Activated naive CD8-positive, alpha-beta T cell (primary cell): ENCODE data around the gene TRIM29.

Experiments used
- H3K27ac Mint-ChIP-seq: one replicate; pipeline ENCODE4 v1.8.0; 2021; ENCODE audit warnings: mixed read lengths
- H3K27me3 Mint-ChIP-seq: one replicate; pipeline ENCODE4 v1.8.0; 2021; ENCODE audit warnings: mixed read lengths
- H3K36me3 Mint-ChIP-seq: one replicate; pipeline ENCODE4 v1.8.0; 2021; ENCODE audit warnings: mixed read lengths
- H3K4me1 Mint-ChIP-seq: one replicate; pipeline ENCODE4 v1.8.0; 2021; ENCODE audit warnings: low read depth, mixed read lengths
- H3K4me3 Mint-ChIP-seq: one replicate; pipeline ENCODE4 v1.8.0; 2021; ENCODE audit warnings: mild to moderate bottlenecking, mixed read lengths
- H3K9me3 Mint-ChIP-seq: one replicate; pipeline ENCODE4 v1.8.0; 2021; ENCODE audit warnings: low read depth, mixed read lengths

TRIM29 gene

DNA sequence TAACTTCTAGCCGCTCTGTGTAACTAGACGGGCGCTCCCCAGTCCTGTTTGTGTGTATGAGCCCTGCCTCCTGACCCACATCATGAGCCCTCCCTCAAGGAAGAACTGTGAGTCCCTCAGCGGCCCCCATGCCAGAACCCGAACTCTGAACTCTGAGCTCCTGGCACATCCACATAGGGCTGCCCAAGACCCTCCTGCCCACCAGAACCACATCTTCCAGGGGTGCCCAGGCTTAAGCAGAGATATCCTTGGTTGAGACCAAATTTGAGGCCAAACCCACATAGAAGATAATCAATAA is 3.0 kb downstream of the TRIM29 start:
- H3K4me1 Mint-ChIP-seq, result no peaks in the 10 kb centered on the region
- peaks cover 3% of the 10 kb centered on the region for H3K27me3 Mint-ChIP-seq
- H3K36me3 Mint-ChIP-seq, result no peaks in the 10 kb centered on the region

GRCh38 chr11:120134106-120134930 is 3.6 kb downstream of the TRIM29 start:
- H3K36me3 Mint-ChIP-seq, result no peaks in the 10 kb centered on the region
- H3K4me1 Mint-ChIP-seq, result no peaks in the 10 kb centered on the region
- H3K27ac Mint-ChIP-seq, result no peak overlapping the region
- H3K9me3 Mint-ChIP-seq, result no peaks in the 10 kb centered on the region
- H3K4me3 Mint-ChIP-seq, result no peak overlapping the region
- H3K27me3 Mint-ChIP-seq, result no peaks in the 10 kb centered on the region

More for the DNA sequence above, 3.0 kb downstream of the TRIM29 start:
- Mint-ChIP-seq H3K4me3 (no peak overlapping the region), H3K9me3 (no peaks in the 10 kb centered on the region), H3K27ac (no peak overlapping the region)

GRCh38 chr11:120133216-120134105 is 4.5 kb downstream of the TRIM29 start:
- Mint-ChIP-seq H3K4me1 (no peaks in the 10 kb centered on the region), H3K4me3 (no peak overlapping the region), H3K36me3 (no peaks in the 10 kb centered on the region), H3K9me3 (no peaks in the 10 kb centered on the region), H3K27ac (no peak overlapping the region), H3K27me3 (no peaks in the 10 kb centered on the region)

- Mint-ChIP-seq H3K36me3 (no peaks in the 10 kb centered on the region), H3K9me3 (no peaks in the 10 kb centered on the region), H3K4me1 (no peaks in the 10 kb centered on the region), H3K27me3 (peaks cover 1% of the 10 kb centered on the region), H3K4me3 (no peak overlapping the region), H3K27ac (no peak overlapping the region)
Measured at GRCh38 chr11:120132645-120133185, 5.2 kb downstream of the TRIM29 start.

- H3K27me3 Mint-ChIP-seq, result peaks cover 1% of the 10 kb centered on the region
- H3K36me3 Mint-ChIP-seq, result no peaks in the 10 kb centered on the region
- no peak overlapping the region for H3K4me3 Mint-ChIP-seq
- H3K4me1 Mint-ChIP-seq, result no peaks in the 10 kb centered on the region
- H3K9me3 Mint-ChIP-seq, result no peaks in the 10 kb centered on the region
- H3K27ac Mint-ChIP-seq, result no peak overlapping the region
Measured at GRCh38 chr11:120131941-120132644, 5.8 kb downstream of the TRIM29 start.

DNA sequence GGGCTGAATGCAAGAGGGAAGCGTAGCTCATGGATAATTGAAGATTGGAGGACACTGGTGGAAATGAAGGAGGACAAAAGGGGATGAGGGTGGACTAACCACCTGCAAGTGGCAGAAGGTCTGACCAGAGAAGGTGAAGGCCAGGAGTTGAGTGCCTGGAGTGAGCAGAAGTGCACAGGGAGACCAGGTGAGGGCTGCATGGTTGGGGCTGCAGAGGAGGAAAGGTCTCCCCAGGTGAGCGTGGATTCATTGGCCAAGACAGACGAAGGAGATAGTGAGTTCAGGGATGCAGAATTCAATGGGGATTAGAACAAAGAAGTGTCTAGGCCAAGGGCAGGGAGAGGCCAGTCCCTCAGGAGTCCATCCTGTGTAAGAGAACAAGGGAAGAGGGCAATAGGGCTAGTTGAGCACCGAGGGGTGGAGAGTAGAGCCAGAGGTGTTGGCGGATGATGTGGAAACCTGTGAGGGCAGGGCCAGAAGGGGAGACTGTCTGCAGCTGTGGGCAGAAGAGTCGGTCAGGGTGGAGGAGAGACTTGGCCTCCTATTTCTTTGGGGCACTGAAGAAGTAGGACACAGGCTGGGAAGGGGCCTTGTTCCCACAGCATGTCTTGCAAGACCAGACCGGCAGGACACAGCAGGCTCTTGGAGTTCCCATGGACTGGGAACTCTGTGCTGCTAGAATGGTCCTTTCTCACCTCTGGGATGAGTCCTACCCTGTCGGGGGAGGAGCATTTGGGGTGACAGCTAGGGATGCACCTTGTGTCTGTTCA is 6.7 kb downstream of the TRIM29 start:
- Mint-ChIP-seq H3K27ac (no peak overlapping the region), H3K4me3 (no peak overlapping the region), H3K36me3 (no peaks in the 10 kb centered on the region), H3K9me3 (no peaks in the 10 kb centered on the region), H3K4me1 (no peaks in the 10 kb centered on the region), H3K27me3 (peaks cover 1% of the 10 kb centered on the region)

GRCh38 chr11:120130176-120130980 is 7.5 kb downstream of the TRIM29 start:
- Mint-ChIP-seq H3K36me3 (no peaks in the 10 kb centered on the region), H3K27me3 (peaks cover 1% of the 10 kb centered on the region), H3K4me1 (no peaks in the 10 kb centered on the region), H3K4me3 (no peak overlapping the region), H3K9me3 (no peaks in the 10 kb centered on the region), H3K27ac (no peak overlapping the region)

GRCh38 chr11:120129570-120129969 is 8.3 kb downstream of the TRIM29 start:
- H3K27me3 Mint-ChIP-seq, result peaks cover 1% of the 10 kb centered on the region
- no peak overlapping the region for H3K27ac Mint-ChIP-seq
- H3K9me3 Mint-ChIP-seq, result no peaks in the 10 kb centered on the region
- H3K36me3 Mint-ChIP-seq, result no peaks in the 10 kb centered on the region
- no peaks in the 10 kb centered on the region for H3K4me1 Mint-ChIP-seq
- no peak overlapping the region for H3K4me3 Mint-ChIP-seq

DNA sequence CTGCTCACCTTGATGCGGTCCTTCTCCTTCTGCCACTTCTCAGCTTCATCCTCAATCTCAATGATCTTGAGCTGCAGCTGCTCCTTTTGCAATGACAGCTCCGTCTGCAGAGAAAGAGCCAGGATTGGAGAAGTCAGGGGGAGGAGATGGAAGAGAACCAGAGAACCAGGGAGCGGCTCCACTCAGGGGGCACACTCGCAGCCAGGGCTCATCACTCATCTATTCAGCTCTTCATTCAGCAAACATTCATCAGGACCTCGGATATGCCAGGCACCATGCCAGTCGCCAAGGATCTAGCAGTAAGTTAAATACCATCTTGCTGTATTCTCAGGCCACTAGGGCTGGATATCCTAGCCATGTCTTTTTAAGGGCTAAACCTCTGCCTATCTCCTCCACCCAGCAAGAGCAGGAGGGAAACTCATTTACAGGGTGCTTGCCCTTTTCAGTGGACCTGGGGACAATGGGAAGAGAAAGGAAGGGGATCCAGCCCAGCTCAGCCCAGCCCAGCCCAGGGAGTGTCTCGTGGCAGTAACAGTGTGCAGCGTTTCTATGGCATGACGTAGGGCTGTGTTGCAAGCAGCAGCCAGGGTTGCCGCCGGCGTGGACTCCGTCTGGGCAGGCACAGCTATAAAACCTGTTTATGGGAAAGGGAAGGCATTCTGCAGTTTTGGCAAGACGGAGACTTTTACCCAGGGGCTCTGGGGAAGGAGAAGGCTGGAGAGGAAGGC is 9.4 kb downstream of the TRIM29 start:
- Mint-ChIP-seq H3K36me3 (no peaks in the 10 kb centered on the region), H3K27ac (no peak overlapping the region), H3K4me3 (no peak overlapping the region), H3K27me3 (peaks cover 1% of the 10 kb centered on the region), H3K9me3 (no peaks in the 10 kb centered on the region), H3K4me1 (no peaks in the 10 kb centered on the region)

- Mint-ChIP-seq H3K4me3 (no peak overlapping the region), H3K9me3 (no peaks in the 10 kb centered on the region), H3K27me3 (peaks cover 1% of the 10 kb centered on the region), H3K4me1 (no peaks in the 10 kb centered on the region), H3K36me3 (no peaks in the 10 kb centered on the region), H3K27ac (no peak overlapping the region)
Measured at GRCh38 chr11:120127236-120127635, 10.7 kb downstream of the TRIM29 start.

- H3K4me3 Mint-ChIP-seq, result no peak overlapping the region
- no peaks in the 10 kb centered on the region for H3K36me3 Mint-ChIP-seq
- no peak overlapping the region for H3K27ac Mint-ChIP-seq
- H3K4me1 Mint-ChIP-seq, result no peaks in the 10 kb centered on the region
- H3K27me3 Mint-ChIP-seq, result peaks cover 1% of the 10 kb centered on the region
- H3K9me3 Mint-ChIP-seq, result no peaks in the 10 kb centered on the region
Measured at GRCh38 chr11:120126620-120127019, 11.3 kb downstream of the TRIM29 start.

DNA sequence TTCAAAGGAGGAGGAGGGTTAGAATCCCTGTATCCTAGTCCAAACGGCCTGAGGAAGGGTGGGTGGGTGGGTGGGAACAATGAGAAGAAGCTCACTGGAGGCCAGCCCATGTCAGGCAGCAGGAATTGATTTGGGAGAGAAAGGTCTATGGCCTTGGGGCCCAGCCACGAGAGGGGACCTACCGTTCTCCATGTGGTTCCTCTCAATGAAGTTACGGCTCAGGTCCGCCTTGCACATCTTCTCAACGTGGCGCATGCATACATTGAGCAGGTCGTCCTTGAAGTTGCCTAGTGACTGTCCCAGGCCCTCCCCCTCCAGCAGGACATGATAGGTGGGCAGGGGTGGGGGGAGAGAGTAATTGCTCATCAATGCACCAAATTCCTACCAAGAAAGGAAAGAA is 12.4 kb downstream of the TRIM29 start:
- no peaks in the 10 kb centered on the region for H3K9me3 Mint-ChIP-seq
- H3K27ac Mint-ChIP-seq, result no peak overlapping the region
- no peak overlapping the region for H3K4me3 Mint-ChIP-seq
- H3K36me3 Mint-ChIP-seq, result no peaks in the 10 kb centered on the region
- peaks cover 1% of the 10 kb centered on the region for H3K27me3 Mint-ChIP-seq
- no peaks in the 10 kb centered on the region for H3K4me1 Mint-ChIP-seq

GRCh38 chr11:120125024-120125423 is 12.9 kb downstream of the TRIM29 start:
- H3K9me3 Mint-ChIP-seq, result no peaks in the 10 kb centered on the region
- H3K4me3 Mint-ChIP-seq, result no peak overlapping the region
- H3K27me3 Mint-ChIP-seq, result peaks cover 1% of the 10 kb centered on the region
- H3K4me1 Mint-ChIP-seq, result no peaks in the 10 kb centered on the region
- no peaks in the 10 kb centered on the region for H3K36me3 Mint-ChIP-seq
- H3K27ac Mint-ChIP-seq, result no peak overlapping the region
